Measurements from ENCODE around the gene FAM131A.

DNA sequence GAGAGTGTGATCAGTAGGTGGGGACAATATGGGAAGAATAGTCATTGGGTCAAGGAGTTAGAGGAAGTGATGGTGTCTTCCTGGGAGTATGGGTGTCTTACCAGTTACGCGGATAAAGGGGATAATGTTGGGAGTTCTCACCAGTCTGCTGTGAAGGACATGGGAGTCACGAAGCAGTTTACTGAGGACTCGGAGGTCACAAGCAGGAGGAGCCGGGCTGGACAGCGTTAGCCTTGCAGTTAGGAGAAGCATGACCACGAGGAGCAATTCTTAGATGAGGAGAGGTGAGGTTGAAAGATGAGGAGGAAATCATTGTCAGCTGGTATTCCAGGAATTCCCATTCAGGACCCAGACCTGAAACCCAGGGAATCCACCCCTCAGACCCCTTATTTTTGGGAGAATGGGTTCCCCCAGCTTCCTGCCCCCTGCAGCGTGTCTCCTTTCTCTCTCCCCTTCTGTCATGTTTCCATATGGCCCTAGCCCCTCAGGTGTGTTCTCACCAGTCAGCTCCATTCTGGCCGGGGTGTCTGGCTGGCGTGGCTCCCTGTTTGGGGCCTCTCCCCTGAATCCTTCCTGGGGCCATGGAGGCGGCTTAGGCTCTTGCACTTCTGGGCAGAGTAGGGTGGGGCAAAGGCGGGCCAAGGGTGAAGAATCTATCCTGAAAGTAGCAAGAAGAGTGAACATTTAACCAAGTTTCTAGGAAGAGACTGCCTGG lies 38.5 kb downstream of the FAM131A start:
- TF ChIP-seq, protein P1, sequence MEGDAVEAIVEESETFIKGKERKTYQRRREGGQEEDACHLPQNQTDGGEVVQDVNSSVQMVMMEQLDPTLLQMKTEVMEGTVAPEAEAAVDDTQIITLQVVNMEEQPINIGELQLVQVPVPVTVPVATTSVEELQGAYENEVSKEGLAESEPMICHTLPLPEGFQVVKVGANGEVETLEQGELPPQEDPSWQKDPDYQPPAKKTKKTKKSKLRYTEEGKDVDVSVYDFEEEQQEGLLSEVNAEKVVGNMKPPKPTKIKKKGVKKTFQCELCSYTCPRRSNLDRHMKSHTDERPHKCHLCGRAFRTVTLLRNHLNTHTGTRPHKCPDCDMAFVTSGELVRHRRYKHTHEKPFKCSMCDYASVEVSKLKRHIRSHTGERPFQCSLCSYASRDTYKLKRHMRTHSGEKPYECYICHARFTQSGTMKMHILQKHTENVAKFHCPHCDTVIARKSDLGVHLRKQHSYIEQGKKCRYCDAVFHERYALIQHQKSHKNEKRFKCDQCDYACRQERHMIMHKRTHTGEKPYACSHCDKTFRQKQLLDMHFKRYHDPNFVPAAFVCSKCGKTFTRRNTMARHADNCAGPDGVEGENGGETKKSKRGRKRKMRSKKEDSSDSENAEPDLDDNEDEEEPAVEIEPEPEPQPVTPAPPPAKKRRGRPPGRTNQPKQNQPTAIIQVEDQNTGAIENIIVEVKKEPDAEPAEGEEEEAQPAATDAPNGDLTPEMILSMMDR (IDR thresholded peaks at IDR 0.05) = no peak
- TF ChIP-seq POLR2A (IDR thresholded peaks at IDR 0.05) = no peak
